ENCODE data around the gene ACSS1.

ACSS1 gene

GRCh38 chr20:25036331-25036936 is 21.5 kb downstream of the ACSS1 start:
- no peaks in the 10 kb centered on the region for H3K36me3 ChIP-seq (ENCODE audit: control insufficient read depth, low read length)
- no peaks in the 10 kb centered on the region for H3K27me3 ChIP-seq (ENCODE audit: control insufficient read depth, low read length)
- peak overlapping the region; percentile 70 for H3K4me2 ChIP-seq (ENCODE audit: low read length)
- no peaks in the 10 kb centered on the region for H3K9me2 ChIP-seq (replicated peaks; ENCODE audit: control insufficient read depth, low read length)
- H3K9me3 ChIP-seq (ENCODE audit: control insufficient read depth, insufficient read depth, low read length), result no peaks in the 10 kb centered on the region
- peak overlapping the region; percentile 48 for H3K4me3 ChIP-seq (ENCODE audit: low read length)
- TF ChIP-seq, protein P1, sequence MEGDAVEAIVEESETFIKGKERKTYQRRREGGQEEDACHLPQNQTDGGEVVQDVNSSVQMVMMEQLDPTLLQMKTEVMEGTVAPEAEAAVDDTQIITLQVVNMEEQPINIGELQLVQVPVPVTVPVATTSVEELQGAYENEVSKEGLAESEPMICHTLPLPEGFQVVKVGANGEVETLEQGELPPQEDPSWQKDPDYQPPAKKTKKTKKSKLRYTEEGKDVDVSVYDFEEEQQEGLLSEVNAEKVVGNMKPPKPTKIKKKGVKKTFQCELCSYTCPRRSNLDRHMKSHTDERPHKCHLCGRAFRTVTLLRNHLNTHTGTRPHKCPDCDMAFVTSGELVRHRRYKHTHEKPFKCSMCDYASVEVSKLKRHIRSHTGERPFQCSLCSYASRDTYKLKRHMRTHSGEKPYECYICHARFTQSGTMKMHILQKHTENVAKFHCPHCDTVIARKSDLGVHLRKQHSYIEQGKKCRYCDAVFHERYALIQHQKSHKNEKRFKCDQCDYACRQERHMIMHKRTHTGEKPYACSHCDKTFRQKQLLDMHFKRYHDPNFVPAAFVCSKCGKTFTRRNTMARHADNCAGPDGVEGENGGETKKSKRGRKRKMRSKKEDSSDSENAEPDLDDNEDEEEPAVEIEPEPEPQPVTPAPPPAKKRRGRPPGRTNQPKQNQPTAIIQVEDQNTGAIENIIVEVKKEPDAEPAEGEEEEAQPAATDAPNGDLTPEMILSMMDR (IDR thresholded peaks at IDR 0.05; ENCODE audit: low read depth, low read length, poor library complexity, severe bottlenecking), result no peak
- TF ChIP-seq EZH2phosphoT487 (IDR thresholded peaks at IDR 0.05; ENCODE audit: borderline replicate concordance, low read length), result no peak
- peaks cover 47% of the 10 kb centered on the region for H3K4me1 ChIP-seq (ENCODE audit: control insufficient read depth, low read length)
- peak overlapping the region; percentile 69 for H3K27ac ChIP-seq (ENCODE audit: low read depth, low read length)
- peaks cover 8% of the 10 kb centered on the region; the same call in 1 of the 2 replicates for H3F3A ChIP-seq (ENCODE audit: control insufficient read depth, insufficient read depth)
- H4K20me1 ChIP-seq (ENCODE audit: control insufficient read depth, insufficient read depth, low read depth, low read length), result no peaks in the 10 kb centered on the region
- no peaks in the 10 kb centered on the region for H3K79me2 ChIP-seq (ENCODE audit: control insufficient read depth, low read length)

- Histone ChIP-seq H3K27me3 (ENCODE audit: control insufficient read depth, low read length) (no peaks in the 10 kb centered on the region), H3K27ac (ENCODE audit: low read depth, low read length) (peak overlapping the region; percentile 69)
These were observed 22.0 kb downstream of the ACSS1 start for GRCh38 chr20:25035921-25036320.

DNA sequence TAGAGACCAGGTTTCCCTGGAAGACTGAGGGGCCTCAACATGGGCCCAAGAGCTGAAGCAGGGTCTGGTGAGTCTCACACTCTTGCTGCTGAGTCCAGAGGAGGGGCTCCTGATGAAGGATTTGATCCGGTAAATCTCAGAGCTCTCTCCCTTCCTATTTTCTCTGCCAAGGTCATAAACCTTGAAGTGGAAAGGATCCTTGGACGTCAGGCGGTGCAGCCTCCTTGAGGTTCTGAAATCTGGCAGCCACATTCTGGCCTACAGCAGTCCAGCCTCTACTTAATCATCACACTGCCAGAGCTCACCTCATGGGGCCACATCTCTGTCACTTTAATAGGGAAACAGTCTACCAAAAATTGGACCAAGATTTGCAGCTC is 24.0 kb downstream of the ACSS1 start:
- H3K36me3 ChIP-seq (ENCODE audit: control insufficient read depth, low read length), result no peaks in the 10 kb centered on the region
- peaks cover 47% of the 10 kb centered on the region for H3K4me1 ChIP-seq (ENCODE audit: control insufficient read depth, low read length)
- peaks cover 8% of the 10 kb centered on the region; the same call in 1 of the 2 replicates for H3F3A ChIP-seq (ENCODE audit: control insufficient read depth, insufficient read depth)
- TF ChIP-seq, protein P1 (IDR thresholded peaks at IDR 0.05; ENCODE audit: low read depth, low read length, poor library complexity, severe bottlenecking), result no peak
- TF ChIP-seq EZH2phosphoT487 (IDR thresholded peaks at IDR 0.05; ENCODE audit: borderline replicate concordance, low read length), result no peak
- no peaks in the 10 kb centered on the region for H3K27me3 ChIP-seq (ENCODE audit: control insufficient read depth, low read length)
- H3K9me2 ChIP-seq (replicated peaks; ENCODE audit: control insufficient read depth, low read length), result no peaks in the 10 kb centered on the region
- no peaks in the 10 kb centered on the region for H3K79me2 ChIP-seq (ENCODE audit: control insufficient read depth, low read length)
- no peaks in the 10 kb centered on the region for H3K9me3 ChIP-seq (ENCODE audit: control insufficient read depth, insufficient read depth, low read length)
- H4K20me1 ChIP-seq (ENCODE audit: control insufficient read depth, insufficient read depth, low read depth, low read length), result no peaks in the 10 kb centered on the region
- no peak overlapping the region for H3K4me2 ChIP-seq (ENCODE audit: low read length)
- H3K4me3 ChIP-seq (ENCODE audit: low read length), result no peak overlapping the region
- H3K27ac ChIP-seq (ENCODE audit: low read depth, low read length), result no peak overlapping the region

More at GRCh38 chr20:25035921-25036320, 22.0 kb downstream of the ACSS1 start:
- Histone ChIP-seq H3K79me2 (ENCODE audit: control insufficient read depth, low read length) (no peaks in the 10 kb centered on the region), H3K36me3 (ENCODE audit: control insufficient read depth, low read length) (no peaks in the 10 kb centered on the region), H3K4me1 (ENCODE audit: control insufficient read depth, low read length) (peaks cover 47% of the 10 kb centered on the region), H4K20me1 (ENCODE audit: control insufficient read depth, insufficient read depth, low read depth, low read length) (no peaks in the 10 kb centered on the region), H3K9me2 (replicated peaks; ENCODE audit: control insufficient read depth, low read length) (no peaks in the 10 kb centered on the region), H3K4me2 (ENCODE audit: low read length) (peak overlapping the region; percentile 70), H3K4me3 (ENCODE audit: low read length) (peak overlapping the region; percentile 48), H3F3A (ENCODE audit: control insufficient read depth, insufficient read depth) (peaks cover 8% of the 10 kb centered on the region; the same call in 1 of the 2 replicates), H3K9me3 (ENCODE audit: control insufficient read depth, insufficient read depth, low read length) (no peaks in the 10 kb centered on the region)
- no peak for TF ChIP-seq EZH2phosphoT487 (IDR thresholded peaks at IDR 0.05; ENCODE audit: borderline replicate concordance, low read length)
- TF ChIP-seq, protein P1 (IDR thresholded peaks at IDR 0.05; ENCODE audit: low read depth, low read length, poor library complexity, severe bottlenecking), result no peak

Data from DOHH2 (cell line).